SK-N-SH treated with all-trans-retinoic acid at 6 μM for 48 hours (cell line): ENCODE data around the gene KCNC2.

Experiments
- CSDC2 ChIP-seq: fragments of 250-450 bp; sonication (Bioruptor Pico); IDR thresholded peaks from 2 replicates; pipeline ENCODE4 v1.5.0; 2020; ENCODE audit warnings: mild to moderate bottlenecking, moderate library complexity
- PPARA ChIP-seq: fragments of 250-450 bp; sonication (Bioruptor Pico); IDR thresholded peaks from 2 replicates; pipeline ENCODE4 v1.5.0; 2020; ENCODE audit warnings: mild to moderate bottlenecking, borderline replicate concordance
- RARB ChIP-seq: fragments of 250-450 bp; sonication (Bioruptor Pico); IDR thresholded peaks from 2 replicates; pipeline ENCODE4 v1.8.0; 2021; ENCODE audit warnings: mild to moderate bottlenecking, moderate library complexity
- TCF4 ChIP-seq: fragments of 250-450 bp; sonication (Bioruptor Pico); IDR thresholded peaks from 2 replicates; pipeline ENCODE4 v1.8.0; 2021; ENCODE audit warnings: mild to moderate bottlenecking, moderate library complexity, borderline replicate concordance
- TOX ChIP-seq: fragments of 250-450 bp; sonication (Bioruptor Pico); IDR thresholded peaks from 2 replicates; pipeline ENCODE4 v1.8.0; 2021; ENCODE audit warnings: mild to moderate bottlenecking, moderate library complexity, borderline replicate concordance
- ZC3H10 ChIP-seq: fragments of 250-450 bp; sonication (Bioruptor Pico); IDR thresholded peaks from 2 replicates; pipeline ENCODE4 v1.5.1; 2021; ENCODE audit warnings: mild to moderate bottlenecking, moderate library complexity
- ZFP30 ChIP-seq: fragments of 450-650 bp; formaldehyde crosslinking; IDR thresholded peaks from 2 replicates; pipeline ENCODE4 v1.5.0; 2022; ENCODE audit warnings: mild to moderate bottlenecking, moderate library complexity
- TF ChIP-seq, protein P1 (sequence below): fragments of 250-450 bp; sonication (Bioruptor Pico); IDR thresholded peaks from 2 replicates; pipeline ENCODE4 v1.8.0; 2020; ENCODE audit warnings: mild to moderate bottlenecking, moderate library complexity, borderline replicate concordance
- TF ChIP-seq, protein P2 (sequence below): fragments of 250-450 bp; sonication (Bioruptor Pico); IDR thresholded peaks from 2 replicates; pipeline ENCODE4 v1.5.1; 2021; ENCODE audit warnings: mild to moderate bottlenecking, moderate library complexity

DNA sequence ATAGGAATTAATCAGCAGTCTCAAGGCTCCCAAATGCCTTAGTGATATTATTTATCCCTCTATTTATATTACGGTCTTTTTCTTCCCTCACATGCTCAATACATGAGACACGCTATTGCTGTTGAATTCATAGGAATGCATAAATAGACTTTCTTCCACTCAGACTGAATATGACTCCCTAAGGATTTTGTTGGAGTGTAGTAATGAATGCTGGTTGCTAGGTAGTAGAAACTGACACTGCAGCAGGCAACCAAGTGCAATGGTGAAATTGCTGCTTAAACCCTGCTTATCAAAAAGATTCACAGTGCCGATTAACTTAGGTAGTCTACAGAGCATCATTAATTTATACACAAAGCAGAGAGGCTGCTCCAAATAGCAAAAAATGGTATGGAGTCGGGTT lies 168.2 kb downstream of the KCNC2 start:
- no peak for TF ChIP-seq ZFP30
- TF ChIP-seq RARB (CRISPR knock-in tag): no peak
- TF ChIP-seq, protein P1, sequence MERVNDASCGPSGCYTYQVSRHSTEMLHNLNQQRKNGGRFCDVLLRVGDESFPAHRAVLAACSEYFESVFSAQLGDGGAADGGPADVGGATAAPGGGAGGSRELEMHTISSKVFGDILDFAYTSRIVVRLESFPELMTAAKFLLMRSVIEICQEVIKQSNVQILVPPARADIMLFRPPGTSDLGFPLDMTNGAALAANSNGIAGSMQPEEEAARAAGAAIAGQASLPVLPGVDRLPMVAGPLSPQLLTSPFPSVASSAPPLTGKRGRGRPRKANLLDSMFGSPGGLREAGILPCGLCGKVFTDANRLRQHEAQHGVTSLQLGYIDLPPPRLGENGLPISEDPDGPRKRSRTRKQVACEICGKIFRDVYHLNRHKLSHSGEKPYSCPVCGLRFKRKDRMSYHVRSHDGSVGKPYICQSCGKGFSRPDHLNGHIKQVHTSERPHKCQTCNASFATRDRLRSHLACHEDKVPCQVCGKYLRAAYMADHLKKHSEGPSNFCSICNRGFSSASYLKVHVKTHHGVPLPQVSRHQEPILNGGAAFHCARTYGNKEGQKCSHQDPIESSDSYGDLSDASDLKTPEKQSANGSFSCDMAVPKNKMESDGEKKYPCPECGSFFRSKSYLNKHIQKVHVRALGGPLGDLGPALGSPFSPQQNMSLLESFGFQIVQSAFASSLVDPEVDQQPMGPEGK: no peak
- no peak for TF ChIP-seq TOX (CRISPR knock-in tag)
- TF ChIP-seq, protein P2, sequence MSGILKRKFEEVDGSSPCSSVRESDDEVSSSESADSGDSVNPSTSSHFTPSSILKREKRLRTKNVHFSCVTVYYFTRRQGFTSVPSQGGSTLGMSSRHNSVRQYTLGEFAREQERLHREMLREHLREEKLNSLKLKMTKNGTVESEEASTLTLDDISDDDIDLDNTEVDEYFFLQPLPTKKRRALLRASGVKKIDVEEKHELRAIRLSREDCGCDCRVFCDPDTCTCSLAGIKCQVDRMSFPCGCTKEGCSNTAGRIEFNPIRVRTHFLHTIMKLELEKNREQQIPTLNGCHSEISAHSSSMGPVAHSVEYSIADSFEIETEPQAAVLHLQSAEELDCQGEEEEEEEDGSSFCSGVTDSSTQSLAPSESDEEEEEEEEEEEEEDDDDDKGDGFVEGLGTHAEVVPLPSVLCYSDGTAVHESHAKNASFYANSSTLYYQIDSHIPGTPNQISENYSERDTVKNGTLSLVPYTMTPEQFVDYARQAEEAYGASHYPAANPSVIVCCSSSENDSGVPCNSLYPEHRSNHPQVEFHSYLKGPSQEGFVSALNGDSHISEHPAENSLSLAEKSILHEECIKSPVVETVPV: no peak
- TF ChIP-seq TCF4 (CRISPR knock-in tag): no peak
- TF ChIP-seq ZC3H10 (CRISPR knock-in tag): no peak
- no peak for TF ChIP-seq CSDC2 (CRISPR knock-in tag)
- no peak for TF ChIP-seq PPARA
